DOHH2 (cell line): ENCODE measurements around the gene CXCL5.

ENCODE experiments used
- CTCF ChIP-seq: fragments of 200-600 bp; sonication (generic); IDR thresholded peaks from one replicate; pipeline ENCODE4 v1.5.1; 2014; ENCODE audit warnings: antibody characterized with exemption, mild to moderate bottlenecking, low read depth, low read length; ENCODE audit not compliant: poor library complexity, severe bottlenecking
- EZH2phosphoT487 ChIP-seq: fragments of 200-600 bp; sonication (generic); IDR thresholded peaks from 2 replicates; pipeline ENCODE4 v1.6.1; 2017; ENCODE audit warnings: borderline replicate concordance, mild to moderate bottlenecking, antibody characterized with exemption, low read length, moderate library complexity, mixed read lengths

- no peak for TF ChIP-seq CTCF
- no peak for TF ChIP-seq EZH2phosphoT487
Measured at GRCh38 chr4:74012130-74012529, 13.7 kb upstream of the CXCL5 start.
